H1 (cell line): ENCODE data around the gene SH3PXD2A. TPM values are rescaled to one million over a fixed set of nuclear protein-coding genes. Genes with fewer than 3 reads are reported as not detected.
"Not testable (repeated sequence)": the region's sequence is repeated elsewhere in the genome, so short reads cannot be mapped to it uniquely, and the experiment has no call there.

Source experiments
- CTCF ChIA-PET: fragments of 300-600 bp; sonication (Branson Sonifier 250); formaldehyde crosslinking; loops from one replicate; lab custom pipeline; 2021; ENCODE audit not compliant: partially characterized antibody; lab: Charles Lee
- POLR2A ChIA-PET: fragments of 300-600 bp; sonication (Branson Sonifier 250); formaldehyde crosslinking; loops from one replicate; lab custom pipeline; 2021; ENCODE audit warnings: inconsistent platforms; ENCODE audit not compliant: partially characterized antibody; lab: Charles Lee
- DNase-seq, 2 experiments: peaks; one replicate each; pipeline versions ENCODE4 v3.0.0 to v3.0.0-alpha.2; 2010 to 2022; ENCODE audit warnings: low spot score in 2 of 2, low read depth in 1 of 2, mixed read lengths in 1 of 2
- FAIRE-seq: peaks from 2 replicates; lab custom pipeline; 2011; peaks lifted over from hg19 to GRCh38; lab: Jason Lieb, UNC
- H2AFZ ChIP-seq: 2 replicates; pipeline ENCODE4 v1.8.1; 2012; ENCODE audit warnings: low read length, inconsistent platforms
- H2AK5ac ChIP-seq: 2 replicates; pipeline ENCODE4 v1.6.1; 2013; ENCODE audit warnings: low read depth, low read length
- H2BK120ac ChIP-seq: replicated peaks from 2 replicates; pipeline ENCODE3; 2013; ENCODE audit warnings: low read depth, low read length, inconsistent platforms
- H2BK12ac ChIP-seq: 2 replicates; pipeline ENCODE4 v1.6.1; 2013; ENCODE audit warnings: low read depth, low read length
- H2BK15ac ChIP-seq: 2 replicates; pipeline ENCODE4 v1.6.1; 2013; ENCODE audit warnings: low read length
- H2BK20ac ChIP-seq: 2 replicates; pipeline ENCODE4 v1.6.1; 2013; ENCODE audit warnings: low read length
- H2BK5ac ChIP-seq: 2 replicates; pipeline ENCODE4 v1.6.1; 2013; ENCODE audit warnings: low read depth, low read length
- H3K14ac ChIP-seq: 2 replicates; pipeline ENCODE4 v1.6.1; 2013; ENCODE audit warnings: inconsistent platforms; ENCODE audit not compliant: insufficient read length
- H3K18ac ChIP-seq: 2 replicates; pipeline ENCODE4 v1.6.1; 2013; ENCODE audit warnings: low read length; ENCODE audit errors: extremely low read depth
- H3K23ac ChIP-seq: 2 replicates; pipeline ENCODE4 v1.6.1; 2013; ENCODE audit warnings: inconsistent platforms; ENCODE audit not compliant: insufficient read length
- H3K23me2 ChIP-seq: 2 replicates; pipeline ENCODE4 v1.6.1; 2013; ENCODE audit warnings: low read depth, low read length
- H3K27ac ChIP-seq: 2 replicates; pipeline ENCODE4 v1.6.1; 2011; ENCODE audit warnings: low read depth, low read length, inconsistent platforms
- H3K27me3 ChIP-seq, 4 experiments: replicated peaks in 1 of 4; 1 replicate in 1 of 4; 2 replicates in 3 of 4; pipeline versions ENCODE4 v1.6.1 to v1.8.1; 2011 to 2013; ENCODE audit warnings: low read length in 3 of 4, mild to moderate bottlenecking in 3 of 4, inconsistent platforms in 2 of 4, mixed read lengths in 2 of 4, moderate library complexity in 1 of 4; ENCODE audit not compliant: control insufficient read depth in 3 of 4, insufficient read depth in 3 of 4; ENCODE audit errors: extremely low read depth in 1 of 4
- H3K36me3 ChIP-seq, 4 experiments: 2 replicates each; pipeline versions ENCODE4 v1.6.1 to v1.8.1; 2011 to 2013; ENCODE audit warnings: mild to moderate bottlenecking in 4 of 4, low read length in 3 of 4, moderate library complexity in 2 of 4, control low read depth in 1 of 4, inconsistent platforms in 1 of 4; ENCODE audit not compliant: insufficient read depth in 4 of 4, control insufficient read depth in 2 of 4
- H3K4ac ChIP-seq: replicated peaks from 2 replicates; pipeline ENCODE3; 2013; ENCODE audit warnings: low read length, low read depth, mixed read lengths, inconsistent platforms; ENCODE audit not compliant: insufficient read length
- H3K4me1 ChIP-seq, 4 experiments: replicated peaks in 1 of 4; 1 replicate in 1 of 4; 2 replicates in 3 of 4; pipeline versions ENCODE4 v1.6.1 to v1.8.1; 2011 to 2013; ENCODE audit warnings: low read length in 3 of 4, inconsistent platforms in 2 of 4, mixed read lengths in 1 of 4; ENCODE audit not compliant: insufficient read depth in 4 of 4, control insufficient read depth in 3 of 4
- H3K4me2 ChIP-seq, 2 experiments: 2 replicates each; pipeline versions ENCODE4 v1.6.1 to v1.8.1; 2011 to 2013; ENCODE audit warnings: low read depth in 2 of 2, low read length in 2 of 2, control low read depth in 1 of 2, inconsistent platforms in 1 of 2, mild to moderate bottlenecking in 1 of 2; ENCODE audit not compliant: insufficient read depth in 1 of 2
- H3K4me3 ChIP-seq, 4 experiments: fragments of 200-600, 300-600 bp in 1 of 4; sonication (generic), shearing (Covaris generic), sonication (Bioruptor Twin) in 1 of 4; 2 replicates each; pipeline versions ENCODE4 v1.5.1 to v1.8.1; 2011 to 2016; ENCODE audit warnings: low read length in 4 of 4, low read depth in 3 of 4, control low read depth in 2 of 4, inconsistent platforms in 2 of 4, mild to moderate bottlenecking in 2 of 4, mixed read lengths in 1 of 4, moderate library complexity in 1 of 4; ENCODE audit not compliant: insufficient read depth in 2 of 4; ENCODE audit errors: extremely low read depth in 1 of 4
- H3K56ac ChIP-seq: replicated peaks from 2 replicates; pipeline ENCODE3; 2013; ENCODE audit warnings: low read depth, mild to moderate bottlenecking, mixed read lengths, low read length, inconsistent platforms; ENCODE audit not compliant: insufficient read length
- H3K79me1 ChIP-seq: 2 replicates; pipeline ENCODE4 v1.6.1; 2013; ENCODE audit warnings: low read depth, low read length, control low read depth
- H3K79me2 ChIP-seq, 2 experiments: 2 replicates each; pipeline versions ENCODE4 v1.6.1 to v1.8.1; 2012 to 2013; ENCODE audit warnings: low read length in 2 of 2, mild to moderate bottlenecking in 2 of 2, inconsistent platforms in 1 of 2; ENCODE audit not compliant: insufficient read depth in 2 of 2, control insufficient read depth in 1 of 2
- H3K9ac ChIP-seq, 4 experiments: replicated peaks in 1 of 4; 1 replicate in 1 of 4; 2 replicates in 3 of 4; pipeline versions ENCODE4 v1.6.1 to v1.8.1; 2011 to 2013; ENCODE audit warnings: low read depth in 3 of 4, low read length in 3 of 4, control low read depth in 2 of 4, mild to moderate bottlenecking in 2 of 4, moderate library complexity in 2 of 4, inconsistent platforms in 1 of 4; ENCODE audit errors: extremely low read depth in 1 of 4
- H3K9me3 ChIP-seq, 2 experiments: 2 replicates each; pipeline versions ENCODE4 v1.6.1 to v1.8.1; 2012 to 2013; ENCODE audit warnings: mild to moderate bottlenecking in 2 of 2, moderate library complexity in 2 of 2, control low read depth in 1 of 2, inconsistent platforms in 1 of 2, low read depth in 1 of 2, low read length in 1 of 2, mixed read lengths in 1 of 2; ENCODE audit not compliant: insufficient read depth in 2 of 2
- H4K20me1 ChIP-seq, 2 experiments: replicated peaks in 1 of 2; 2 replicates each; pipeline versions ENCODE3 to v1.8.1; 2011 to 2013; ENCODE audit warnings: inconsistent platforms in 2 of 2, low read length in 2 of 2, mild to moderate bottlenecking in 1 of 2; ENCODE audit not compliant: insufficient read depth in 2 of 2, control insufficient read depth in 1 of 2
- H4K5ac ChIP-seq: 2 replicates; pipeline ENCODE4 v1.6.1; 2013; ENCODE audit warnings: low read length, low read depth, mixed read lengths, inconsistent platforms; ENCODE audit not compliant: insufficient read length
- H4K8ac ChIP-seq: 2 replicates; pipeline ENCODE4 v1.8.0; 2013; ENCODE audit warnings: mild to moderate bottlenecking, moderate library complexity, low read length, inconsistent platforms; ENCODE audit not compliant: insufficient read depth; ENCODE audit errors: extremely low read depth
- H4K91ac ChIP-seq: replicated peaks from 2 replicates; pipeline ENCODE3; 2013; ENCODE audit warnings: low read length, mixed read lengths, inconsistent platforms; ENCODE audit not compliant: insufficient read length
- WGBS, 2 experiments: shearing (Covaris generic) in 1 of 2; methylation state at CpG; one replicate each; pipeline versions ENCODE4 v1.1.6 to v1.1.7; 2013 to 2015; ENCODE audit warnings: low lambda C conversion rate in 2 of 2, mixed read lengths in 2 of 2, inconsistent platforms in 1 of 2, low coverage in 1 of 2, missing lambda C conversion rate in 1 of 2; ENCODE audit not compliant: insufficient replicate concordance in 2 of 2, insufficient coverage in 1 of 2, insufficient read length in 1 of 2; ENCODE audit errors: extremely low coverage in 1 of 2, missing lambda C conversion rate in 1 of 2; 5-methylcytosine and 5-hydroxymethylcytosine counted together
- polyA plus RNA-seq, 7 experiments: library from polyadenylated mRNA; depleted of rRNA in 3 of 7; stranded (reverse) in 5 of 7; unstranded in 2 of 7; fragments of >200 nt in 5 of 7; fragments of 200-250 nt in 2 of 7; gene quantifications; 1 replicate in 5 of 7; 2 replicates in 1 of 7; 4 replicates in 1 of 7; pipeline versions ENCODE4 v1.2.1 to v1.2.3, GENCODE V29; 2011 to 2013; ENCODE audit warnings: missing spikeins in 2 of 7, mixed read lengths in 2 of 7
- total RNA-seq: library from RNA; stranded (reverse); fragmentation: NEBNext Ultra II Directional; extraction: Animal tissue kit (Norgen Biotek cat#: 25700); gene quantifications from 2 replicates; pipeline ENCODE4 v1.2.1, GENCODE V29; 2021

Gene SH3PXD2A
- total and polyA plus RNA-seq, 2 of the 8 experiments (the other 6 are each of a cell fraction or from before 2014, with no cell fraction given): 5.4 to 16.3 TPM

DNA sequence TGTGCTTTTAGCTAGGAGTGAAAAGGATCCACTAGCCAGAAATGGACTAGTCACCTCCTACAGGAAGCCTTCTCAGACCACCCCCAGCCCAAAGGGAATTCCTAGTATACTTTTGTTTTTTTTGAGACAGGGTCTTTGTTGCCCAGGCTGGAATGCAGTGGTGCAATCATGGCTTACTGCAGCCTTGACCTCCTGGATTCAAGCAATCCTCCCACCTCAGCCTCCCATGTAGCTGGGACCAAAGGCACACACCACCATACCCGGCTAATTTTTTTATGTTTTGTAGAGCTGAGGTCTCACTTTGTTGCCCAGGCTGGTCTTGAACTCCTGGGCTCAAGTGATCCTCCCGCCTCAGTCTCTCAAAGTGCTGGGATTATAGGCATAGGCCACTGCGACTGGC lies 192.7 kb downstream of the SH3PXD2A start:
- not testable (repeated sequence) for H3K56ac ChIP-seq, H2BK120ac ChIP-seq, H3K4me3 ChIP-seq, H3K79me2 ChIP-seq, H2BK20ac ChIP-seq, H2AK5ac ChIP-seq, H4K5ac ChIP-seq, FAIRE-seq, H4K8ac ChIP-seq, H3K18ac ChIP-seq, H3K4me2 ChIP-seq, H3K23ac ChIP-seq, H3K9me3 ChIP-seq, H2BK15ac ChIP-seq, H3K79me1 ChIP-seq, H2BK12ac ChIP-seq, H3K23me2 ChIP-seq, H2BK5ac ChIP-seq, H4K20me1 ChIP-seq, H3K9ac ChIP-seq, H3K36me3 ChIP-seq, H3K4ac ChIP-seq, H4K91ac ChIP-seq, H3K27ac ChIP-seq, H2AFZ ChIP-seq, H3K27me3 ChIP-seq, DNase-seq, H3K14ac ChIP-seq
- H3K4me1 ChIP-seq: peaks cover 0 to 27% (median 18%) of the 10 kb centered on the region in 4 experiments; a peak in 6 of 7 replicates
- CTCF ChIA-PET: interaction anchor here (1.4 to 27.1 kb wide), 7 partner anchors 13 to 63 kb away, joined by 3 to 336 read pairs (median 9); no protein-coding TSS in a partner anchor
- WGBS, 2 experiments: 90% methylated on average over 3 of the region's 3 CpGs; no CpG with 5 or more reads in 1 of the 2 experiments
- POLR2A ChIA-PET: interaction anchor here (1.1 kb wide), 1 partner anchor 21 kb away, joined by 3 read pairs; no protein-coding TSS in a partner anchor
